GM23338 (cell line): ENCODE measurements around the gene FAM117B. TPM values are rescaled to one million over a fixed set of nuclear protein-coding genes. Genes with fewer than 3 reads are reported as not detected.

ENCODE experiments used
- ATAC-seq: fragments of 200-7000 bp; cut with Tn5 transposase; 3 replicates; pipeline ENCODE4 v1.9.1; 2020
- DNase-seq: peaks from one replicate; pipeline ENCODE4 v3.0.0-alpha.2; 2015; ENCODE audit warnings: low spot score
- H2AFZ ChIP-seq: fragments of 200-600 bp; sonication (generic); 2 replicates; pipeline ENCODE4 v1.8.0; 2016; ENCODE audit warnings: antibody characterized with exemption, mild to moderate bottlenecking, moderate library complexity
- H3F3A ChIP-seq: fragments of 200-600 bp; sonication (generic); replicated peaks from 2 replicates; pipeline ENCODE4 v1.8.0; 2017; ENCODE audit warnings: antibody characterized with exemption, mixed run types, low read depth
- H3K27ac ChIP-seq: fragments of 200-600 bp; sonication (generic); 2 replicates; pipeline ENCODE4 v1.6.1; 2016; ENCODE audit warnings: low read depth
- H3K27me3 ChIP-seq: fragments of 200-600 bp; sonication (generic); 2 replicates; pipeline ENCODE4 v1.8.0; 2016; ENCODE audit warnings: mild to moderate bottlenecking, mixed run types, moderate library complexity; ENCODE audit not compliant: insufficient read depth
- H3K36me3 ChIP-seq: fragments of 200-600 bp; sonication (generic); 2 replicates; pipeline ENCODE4 v1.8.0; 2016; ENCODE audit warnings: mild to moderate bottlenecking; ENCODE audit not compliant: insufficient read depth
- H3K4me1 ChIP-seq: fragments of 200-600 bp; sonication (generic); 2 replicates; pipeline ENCODE4 v1.8.0; 2016; ENCODE audit warnings: mild to moderate bottlenecking, moderate library complexity; ENCODE audit not compliant: insufficient read depth
- H3K4me2 ChIP-seq: fragments of 200-600 bp; sonication (generic); 2 replicates; pipeline ENCODE4 v1.7.1; 2017; ENCODE audit warnings: mixed run types
- H3K4me3 ChIP-seq: fragments of 200-600 bp; sonication (generic); 2 replicates; pipeline ENCODE4 v1.6.1; 2016; ENCODE audit warnings: mixed run types
- H3K79me2 ChIP-seq: fragments of 200-600 bp; sonication (generic); replicated peaks from 2 replicates; pipeline ENCODE4 v1.8.0; 2017; ENCODE audit warnings: mild to moderate bottlenecking; ENCODE audit not compliant: insufficient read depth
- H3K9me2 ChIP-seq: fragments of 200-600 bp; sonication (generic); 2 replicates; pipeline ENCODE4 v1.8.0; 2017; ENCODE audit not compliant: insufficient read depth
- H4K20me1 ChIP-seq: fragments of 200-600 bp; sonication (generic); replicated peaks from 2 replicates; pipeline ENCODE4 v1.8.0; 2017; ENCODE audit warnings: mild to moderate bottlenecking; ENCODE audit not compliant: insufficient read depth
- H3K27ac Mint-ChIP-seq: 2 replicates; pipeline ENCODE4 v1.8.0; 2020; ENCODE audit warnings: inconsistent platforms, mild to moderate bottlenecking, moderate library complexity, mixed read lengths
- H3K27me3 Mint-ChIP-seq: 3 replicates; pipeline ENCODE4 v1.8.0; 2022; ENCODE audit warnings: low read depth, mild to moderate bottlenecking, moderate library complexity, mixed read lengths, inconsistent platforms; ENCODE audit not compliant: insufficient read depth, poor library complexity
- H3K36me3 Mint-ChIP-seq: 3 replicates; pipeline ENCODE4 v1.8.0; 2021; ENCODE audit warnings: low read depth, mild to moderate bottlenecking, inconsistent platforms, moderate library complexity, mixed read lengths
- H3K4me1 Mint-ChIP-seq: 3 replicates; pipeline ENCODE4 v1.8.0; 2020; ENCODE audit warnings: mild to moderate bottlenecking, inconsistent platforms, mixed read lengths
- H3K4me3 Mint-ChIP-seq: 3 replicates; pipeline ENCODE4 v1.8.0; 2021; ENCODE audit warnings: moderate library complexity, mild to moderate bottlenecking, inconsistent platforms, mixed read lengths
- H3K9me3 Mint-ChIP-seq: 3 replicates; pipeline ENCODE4 v1.8.0; 2020; ENCODE audit warnings: moderate library complexity, mild to moderate bottlenecking, inconsistent platforms, mixed read lengths
- CREB1 ChIP-seq: fragments of 250-450 bp; sonication (Bioruptor Pico); IDR thresholded peaks from 2 replicates; pipeline ENCODE4 v1.5.0; 2020; ENCODE audit warnings: low read depth, mild to moderate bottlenecking, moderate library complexity
- CTCF ChIP-seq, 2 experiments: fragments of 200-600 bp in 1 of 2; sonication (generic) in 1 of 2; conservative IDR thresholded peaks; 2 replicates each; pipeline versions ENCODE4 v1.5.1 to v1.6.1; 2016 to 2017; ENCODE audit warnings: antibody characterized with exemption in 2 of 2, low read depth in 2 of 2, mild to moderate bottlenecking in 2 of 2, moderate library complexity in 1 of 2
- ETS1 ChIP-seq: IDR thresholded peaks from 2 replicates; pipeline ENCODE4 v1.6.1; 2016; ENCODE audit warnings: antibody characterized with exemption
- EZH2 ChIP-seq: fragments of 200-600 bp; sonication (generic); IDR thresholded peaks from one replicate; pipeline ENCODE4 v1.8.0; 2017; ENCODE audit warnings: antibody characterized with exemption, mild to moderate bottlenecking, low read depth; ENCODE audit not compliant: unreplicated experiment
- EZH2phosphoT487 ChIP-seq: fragments of 200-600 bp; sonication (generic); IDR thresholded peaks from one replicate; pipeline ENCODE4 v1.8.1; 2018; ENCODE audit warnings: antibody characterized with exemption; ENCODE audit not compliant: unreplicated experiment
- JUNB ChIP-seq: IDR thresholded peaks from one replicate; pipeline ENCODE4 v1.6.1; 2016; ENCODE audit warnings: antibody characterized with exemption; ENCODE audit not compliant: unreplicated experiment
- NANOG ChIP-seq: IDR thresholded peaks from 2 replicates; pipeline ENCODE4 v1.6.1; 2016; ENCODE audit warnings: antibody characterized with exemption, borderline replicate concordance
- POLR2AphosphoS5 ChIP-seq: IDR thresholded peaks from 2 replicates; pipeline ENCODE4 v1.6.1; 2016; ENCODE audit warnings: antibody characterized with exemption, low read depth
- REST ChIP-seq: IDR thresholded peaks from one replicate; pipeline ENCODE4 v1.6.1; 2018; ENCODE audit warnings: antibody characterized with exemption; ENCODE audit not compliant: unreplicated experiment
- STAT1 ChIP-seq: IDR thresholded peaks from one replicate; pipeline ENCODE4 v1.6.1; 2016; ENCODE audit warnings: antibody characterized with exemption; ENCODE audit not compliant: unreplicated experiment
- ZNF114 ChIP-seq: fragments of 250-450 bp; sonication (Bioruptor Pico); IDR thresholded peaks from 2 replicates; pipeline ENCODE4 v1.5.0; 2020; ENCODE audit warnings: mild to moderate bottlenecking, moderate library complexity
- ZNF331 ChIP-seq: fragments of 250-450 bp; sonication (Bioruptor Pico); IDR thresholded peaks from 2 replicates; pipeline ENCODE4 v1.5.0; 2020; ENCODE audit warnings: low read depth, mild to moderate bottlenecking, moderate library complexity
- ZNF462 ChIP-seq: fragments of 250-450 bp; sonication (Bioruptor Pico); IDR thresholded peaks from 2 replicates; pipeline ENCODE4 v1.5.0; 2020; ENCODE audit warnings: mild to moderate bottlenecking, moderate library complexity
- polyA plus RNA-seq: library from polyadenylated mRNA; unstranded; fragments of >200 nt; fragmentation: Nextera tagmentation; extraction: Ambion mirVana; gene quantifications from 2 replicates; pipeline ENCODE4 v1.2.1, GENCODE V29; 2016
- total RNA-seq: library from RNA; depleted of rRNA; stranded (reverse); fragments of >200 nt; shearing (Covaris generic); gene quantifications from 2 replicates; pipeline ENCODE4 v1.2.3, GENCODE V29; 2014

FAM117B gene
- total and polyA plus RNA-seq, 2 experiments from 2014 or later: 8.4 to 23.0 TPM

GRCh38 chr2:202797944-202798343 lies 163.2 kb downstream of the FAM117B start:
- Mint-ChIP-seq H3K9me3 (peaks cover 11% of the 10 kb centered on the region; the same call in 2 of the 3 replicates), H3K4me1 (peaks cover 18% of the 10 kb centered on the region), H3K4me3 (no peak overlapping the region), H3K36me3 (peaks cover 12% of the 10 kb centered on the region), H3K27ac (no peak overlapping the region), H3K27me3 (peaks cover 9% of the 10 kb centered on the region)
- Histone ChIP-seq H3K79me2 (no peaks in the 10 kb centered on the region), H3K4me1 (no peaks in the 10 kb centered on the region), H3K27me3 (no peaks in the 10 kb centered on the region), H3K4me3 (no peak overlapping the region), H4K20me1 (no peaks in the 10 kb centered on the region), H3K27ac (no peak overlapping the region), H3K36me3 (no peaks in the 10 kb centered on the region), H3K4me2 (no peak overlapping the region), H2AFZ (no peak overlapping the region), H3F3A (no peaks in the 10 kb centered on the region), H3K9me2 (no peaks in the 10 kb centered on the region)
- TF ChIP-seq EZH2phosphoT487 (no peak), POLR2AphosphoS5 (no peak), REST (no peak), EZH2 (no peak), STAT1 (no peak), ZNF114 (CRISPR knock-in tag) (no peak), ETS1 (no peak), CTCF (conservative IDR thresholded peaks at IDR 0.05; ENCODE audit: low read depth in 2 of 2) (no peak), JUNB (no peak), CREB1 (CRISPR knock-in tag) (no peak), ZNF331 (CRISPR knock-in tag) (no peak), NANOG (no peak), ZNF462 (CRISPR knock-in tag) (no peak)
- DNase-seq (no peak), ATAC-seq (no peak)
